NCI-H526 treated with DMSO at 0.1 percent for 48 hours (cell line): ENCODE results near the gene ID4.
"Not testable (repeated sequence)": the region's sequence is repeated elsewhere in the genome, so short reads cannot be mapped to it uniquely, and the experiment has no call there.

ENCODE experiments used
- DNase-seq: peaks from one replicate; lab custom pipeline; 2025; lab: John Stamatoyannopoulos, UW

The ID4 gene

GRCh38 chr6:19833947-19834346, 3.2 kb upstream of the ID4 start:
- DNase-seq: no peak

DNA sequence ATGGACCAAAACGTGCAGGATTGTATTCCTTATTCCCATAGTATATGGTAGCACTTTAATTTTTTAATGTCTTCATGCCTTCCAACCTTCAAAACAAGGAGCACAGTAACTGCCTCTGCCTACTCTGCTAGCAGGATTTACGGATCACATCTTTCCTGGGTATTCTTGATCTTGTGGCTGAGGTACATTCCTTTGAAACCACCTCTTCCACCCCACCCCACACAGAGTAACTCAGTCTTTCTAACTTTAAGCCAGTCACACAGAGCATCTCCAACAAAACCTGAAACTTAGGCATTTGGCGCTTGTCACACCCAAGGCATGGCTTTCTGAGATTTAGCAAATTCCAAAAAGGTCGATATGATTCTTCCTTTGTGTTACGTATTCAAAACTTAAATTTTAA, 2.3 kb upstream of the ID4 start:
- DNase-seq: no peak

- no peak for DNase-seq
Observed at GRCh38 chr6:19835605-19836004, 1.6 kb upstream of the ID4 start.

DNA sequence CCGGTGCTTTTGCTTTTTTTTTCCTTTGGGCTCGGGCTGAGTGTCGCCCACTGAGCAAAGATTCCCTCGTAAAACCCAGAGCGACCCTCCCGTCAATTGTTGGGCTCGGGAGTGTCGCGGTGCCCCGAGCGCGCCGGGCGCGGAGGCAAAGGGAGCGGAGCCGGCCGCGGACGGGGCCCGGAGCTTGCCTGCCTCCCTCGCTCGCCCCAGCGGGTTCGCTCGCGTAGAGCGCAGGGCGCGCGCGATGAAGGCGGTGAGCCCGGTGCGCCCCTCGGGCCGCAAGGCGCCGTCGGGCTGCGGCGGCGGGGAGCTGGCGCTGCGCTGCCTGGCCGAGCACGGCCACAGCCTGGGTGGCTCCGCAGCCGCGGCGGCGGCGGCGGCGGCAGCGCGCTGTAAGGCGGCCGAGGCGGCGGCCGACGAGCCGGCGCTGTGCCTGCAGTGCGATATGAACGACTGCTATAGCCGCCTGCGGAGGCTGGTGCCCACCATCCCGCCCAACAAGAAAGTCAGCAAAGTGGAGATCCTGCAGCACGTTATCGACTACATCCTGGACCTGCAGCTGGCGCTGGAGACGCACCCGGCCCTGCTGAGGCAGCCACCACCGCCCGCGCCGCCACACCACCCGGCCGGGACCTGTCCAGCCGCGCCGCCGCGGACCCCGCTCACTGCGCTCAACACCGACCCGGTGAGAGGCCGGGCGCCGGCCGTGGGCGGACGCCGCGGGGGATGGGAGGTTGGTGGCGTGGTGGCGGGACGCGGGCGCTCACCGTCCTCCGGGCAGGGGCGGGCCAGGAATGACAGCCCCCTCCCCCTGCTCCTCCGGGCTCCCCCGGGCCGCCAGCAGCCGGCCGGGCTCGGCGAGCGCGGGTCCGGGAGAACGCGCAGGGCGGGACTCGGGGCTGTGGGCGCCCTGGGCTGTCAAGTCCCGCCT, 606 bp downstream of the ID4 start:
- peak; percentile 58 for DNase-seq

DNA sequence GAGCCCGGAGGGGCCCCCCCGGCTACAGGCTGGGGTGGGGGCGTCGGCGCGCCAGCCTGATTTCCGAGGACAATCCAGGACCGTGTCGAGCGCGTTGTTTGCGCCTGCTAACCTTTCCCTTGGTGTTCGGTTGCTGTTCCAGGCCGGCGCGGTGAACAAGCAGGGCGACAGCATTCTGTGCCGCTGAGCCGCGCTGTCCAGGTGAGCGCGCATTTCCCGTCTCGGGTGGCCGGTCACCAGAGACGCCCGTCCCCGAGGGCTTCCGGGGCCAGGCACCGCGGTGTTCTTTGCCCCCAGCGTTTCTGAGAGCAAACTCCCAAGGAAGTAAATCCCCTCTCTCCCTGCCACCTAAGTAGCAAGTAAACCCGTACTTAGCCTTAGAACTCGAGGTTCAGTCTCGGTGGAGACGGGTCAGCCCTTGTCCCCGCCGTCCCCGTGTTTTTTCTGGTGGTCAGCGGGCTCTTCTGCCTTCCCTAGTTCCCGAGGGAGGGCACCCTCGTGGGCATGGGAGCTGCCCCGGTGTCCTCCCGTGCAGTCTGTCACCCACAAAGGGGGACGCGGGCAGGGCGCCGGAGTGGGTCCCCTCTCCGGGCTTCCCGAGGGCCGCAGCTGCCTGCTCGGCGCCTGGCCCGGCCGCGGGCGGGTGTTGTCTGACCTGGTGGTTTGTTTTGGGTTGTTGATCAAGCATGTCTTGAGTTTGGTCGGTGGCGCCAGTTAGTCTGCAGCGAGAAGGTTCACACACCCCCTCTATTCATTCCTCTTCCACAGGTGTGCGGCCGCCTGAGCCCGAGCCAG, 1.5 kb downstream of the ID4 start:
- peak; percentile 90 for DNase-seq

GRCh38 chr6:19839237-19839546, 2.0 kb downstream of the ID4 start:
- DNase-seq: no peak

DNA sequence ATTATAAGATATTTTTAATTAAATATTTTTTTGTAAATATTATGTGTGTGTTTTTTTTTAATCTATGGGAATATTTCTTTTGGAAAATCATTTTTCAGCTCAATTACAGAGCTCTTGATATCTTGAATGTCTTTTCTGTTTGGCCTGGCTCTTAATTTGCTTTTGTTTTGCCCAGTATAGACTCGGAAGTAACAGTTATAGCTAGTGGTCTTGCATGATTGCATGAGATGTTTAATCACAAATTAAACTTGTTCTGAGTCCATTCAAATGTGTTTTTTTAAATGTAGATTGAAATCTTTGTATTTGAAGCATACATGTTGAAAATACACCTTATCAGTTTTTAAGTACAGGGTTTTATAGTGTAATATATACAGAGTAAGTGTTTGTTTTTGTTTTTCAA, 2.6 kb downstream of the ID4 start:
- no peak for DNase-seq

DNA sequence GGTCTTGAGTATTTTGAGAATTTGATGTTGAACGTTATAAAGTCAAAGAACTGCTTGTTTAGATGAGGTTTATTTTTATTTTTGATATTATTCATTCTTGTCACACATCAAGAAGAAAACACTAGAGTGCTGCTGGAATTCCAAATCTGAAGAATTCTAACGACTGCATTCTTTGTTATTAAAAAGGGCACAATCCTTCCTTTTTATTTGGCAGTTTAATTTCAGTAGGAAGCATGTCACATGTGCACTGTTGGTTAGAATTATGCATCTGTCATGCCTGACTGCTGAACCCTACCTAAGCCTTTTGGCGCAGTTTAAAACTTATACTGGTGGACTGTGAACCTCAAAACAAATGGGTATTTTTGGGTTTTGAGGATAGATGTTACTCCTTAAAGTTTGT, 4.0 kb downstream of the ID4 start:
- no peak for DNase-seq

DNA sequence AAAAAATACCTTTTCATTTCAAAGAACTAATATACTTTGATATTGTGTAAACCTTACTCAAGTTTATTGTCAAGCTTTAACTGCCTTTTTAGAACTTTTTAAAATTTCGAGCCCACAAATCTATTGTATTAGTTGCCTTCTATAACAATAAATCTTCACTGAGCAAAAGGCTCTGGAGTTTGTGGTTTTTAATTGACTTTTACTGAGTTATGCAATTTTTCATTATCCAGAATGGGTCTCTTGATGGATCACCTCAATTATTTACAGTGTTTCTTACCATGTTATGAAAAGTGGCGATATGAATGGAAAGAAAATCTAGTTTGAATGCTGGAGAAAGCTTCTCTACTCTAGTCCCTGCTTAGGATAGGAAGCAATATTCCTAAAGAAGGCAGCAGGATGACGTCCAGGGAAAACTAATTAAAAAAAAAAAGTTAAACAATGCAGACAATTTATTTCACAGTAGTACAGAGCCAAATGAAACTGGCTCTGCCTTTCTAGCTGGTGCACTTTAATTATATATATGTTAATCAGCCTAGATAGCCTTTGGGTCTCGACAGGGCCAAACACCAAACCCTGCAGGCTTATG, 5.0 kb downstream of the ID4 start:
- DNase-seq: no peak

DNA sequence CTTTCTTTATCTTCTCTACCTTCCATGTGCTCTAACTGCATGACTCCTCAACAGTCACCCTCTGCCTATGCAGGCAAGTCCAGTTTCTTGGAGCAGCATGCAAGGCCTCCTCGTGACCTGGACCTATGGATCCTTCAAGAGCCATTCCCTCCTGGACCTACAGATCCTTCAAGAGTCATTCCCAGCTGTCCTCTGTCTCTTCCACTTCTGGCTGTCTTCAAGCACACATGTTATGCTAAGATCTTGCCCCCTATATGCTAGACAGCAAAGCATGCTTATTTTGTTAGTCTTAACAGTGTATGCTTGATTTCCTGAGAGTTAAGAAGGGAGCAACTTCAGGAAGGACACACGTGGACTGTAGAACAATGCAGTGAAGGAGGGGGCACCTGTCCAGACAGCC, 7.5 kb downstream of the ID4 start:
- no peak for DNase-seq

DNA sequence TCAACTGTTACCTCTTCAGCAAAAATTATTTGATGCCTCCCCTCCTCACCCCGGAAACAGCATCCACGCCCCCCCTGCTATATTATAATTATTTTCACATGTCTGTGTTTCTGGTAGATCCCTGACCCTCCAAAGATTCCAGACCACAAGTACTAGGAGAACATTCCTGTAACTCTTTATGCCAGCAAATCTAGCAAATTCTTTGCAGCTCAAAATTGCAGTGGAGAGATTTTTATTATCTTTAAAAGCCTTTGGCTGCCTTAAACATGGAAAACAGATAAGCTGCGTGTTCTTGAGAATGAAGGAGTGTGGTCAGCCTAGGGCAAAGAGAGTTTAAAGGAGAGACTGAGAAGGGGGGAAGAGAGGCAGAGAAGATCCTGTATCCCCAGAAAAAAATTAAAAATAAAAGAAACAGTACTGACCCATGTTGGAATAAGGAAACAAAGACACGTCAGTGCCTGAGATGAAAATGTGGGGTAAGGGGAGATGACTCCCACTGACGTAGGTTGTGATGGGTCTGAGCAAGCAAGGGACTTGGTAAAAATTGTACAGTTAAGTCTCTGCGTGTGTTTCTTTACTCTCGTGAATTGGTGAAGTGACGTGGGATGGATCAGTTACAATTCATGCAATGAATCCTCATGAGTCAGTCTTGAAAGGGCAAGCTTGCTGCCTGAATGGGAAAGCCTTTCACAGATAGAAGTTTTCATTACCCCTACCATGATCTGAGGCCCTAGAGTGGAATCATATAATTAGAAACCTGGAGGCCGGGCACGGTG, 8.3 kb downstream of the ID4 start:
- DNase-seq: no peak

DNA sequence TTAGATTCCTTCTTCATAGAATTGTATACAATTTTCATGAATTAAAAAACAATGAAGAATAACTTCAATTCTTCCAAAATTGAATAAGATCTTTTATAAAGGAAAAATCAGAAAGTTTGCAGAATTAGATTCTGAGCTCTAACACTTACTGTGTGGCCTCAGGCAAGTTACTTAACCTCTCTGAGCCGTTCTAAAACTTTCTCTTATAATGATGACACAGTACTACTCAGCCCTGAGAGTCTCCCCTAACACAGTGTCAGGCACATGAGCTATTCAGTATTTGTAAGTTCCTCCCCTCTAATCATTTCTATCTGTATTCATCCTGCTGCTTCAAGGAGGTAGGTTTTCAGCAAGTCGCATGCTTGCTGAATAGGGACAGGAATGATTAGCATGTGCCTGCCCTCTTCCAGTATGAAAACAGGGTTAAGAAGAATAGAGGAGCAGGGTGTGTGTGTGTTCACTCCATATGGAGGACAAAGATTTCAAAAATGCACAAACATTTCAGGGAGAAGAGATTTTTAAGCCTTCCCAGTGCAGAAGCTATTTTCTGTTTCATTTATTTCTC, 11.4 kb downstream of the ID4 start:
- DNase-seq: no peak

DNA sequence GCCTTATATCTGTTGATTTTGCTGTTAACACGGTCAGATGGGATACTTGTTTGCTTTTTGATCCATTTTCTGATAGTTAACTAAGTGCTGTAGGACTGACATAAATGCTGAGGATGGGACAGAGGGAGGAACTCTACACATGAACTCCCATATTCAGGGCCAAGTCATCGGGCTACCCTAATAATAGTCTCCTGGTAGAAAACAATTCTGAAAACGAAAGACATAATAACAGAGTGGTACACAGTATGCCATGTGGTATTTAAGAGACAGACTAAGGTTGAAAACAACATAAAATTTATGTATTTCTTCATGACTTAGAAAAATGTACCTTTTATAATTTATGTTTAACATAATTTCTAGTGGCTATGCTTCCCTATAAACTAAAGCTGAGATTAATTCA, 12.0 kb downstream of the ID4 start:
- DNase-seq: no peak

DNA sequence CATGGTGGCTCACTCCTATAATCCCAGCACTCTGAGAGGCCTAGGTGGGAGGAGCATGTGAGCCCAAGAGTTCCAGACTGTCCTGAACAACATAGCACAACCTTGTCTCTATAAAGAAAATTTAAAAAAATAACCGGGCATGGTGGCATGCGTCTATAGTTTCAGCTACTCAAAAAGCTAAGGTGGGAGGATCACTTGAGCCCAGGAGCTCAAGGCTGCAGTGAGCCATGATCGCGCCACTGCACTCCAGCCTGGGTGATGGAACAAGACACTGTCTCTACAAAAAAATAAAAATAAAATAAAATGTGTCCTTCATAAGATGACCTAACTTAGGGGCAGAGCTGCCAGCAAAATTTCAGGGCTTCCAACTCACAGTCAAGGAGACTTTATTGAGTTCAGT, 12.6 kb downstream of the ID4 start:
- DNase-seq: no peak

- peak; percentile 68 for DNase-seq
Observed at GRCh38 chr6:19851241-19852089, 14.3 kb downstream of the ID4 start.

GRCh38 chr6:19852090-19852457, 14.9 kb downstream of the ID4 start:
- DNase-seq: no peak

DNA sequence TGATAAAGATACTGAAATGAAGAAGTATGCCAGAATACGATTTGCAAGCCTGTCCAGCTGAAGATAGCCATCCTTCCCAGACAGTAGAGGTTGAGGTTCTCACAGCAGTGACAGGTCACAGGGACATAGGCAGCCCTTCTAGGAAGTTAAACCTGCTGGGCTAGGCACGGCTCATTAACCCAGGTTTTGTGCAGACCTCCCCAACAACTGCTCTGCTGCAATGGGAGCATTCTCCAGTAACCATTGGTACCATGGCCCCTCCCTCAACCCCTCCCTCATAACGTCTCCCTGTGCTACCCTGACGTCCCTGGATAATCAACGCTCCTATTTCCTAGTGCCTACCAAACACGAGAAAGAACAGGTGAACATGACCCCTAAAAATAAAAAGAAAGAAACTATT, 15.8 kb downstream of the ID4 start:
- no peak for DNase-seq

- not testable (repeated sequence) for DNase-seq
Observed at GRCh38 chr6:19854421-19855015, 17.3 kb downstream of the ID4 start.

GRCh38 chr6:19855536-19855935, 18.4 kb downstream of the ID4 start:
- DNase-seq: no peak

GRCh38 chr6:19857139-19857538, 20.0 kb downstream of the ID4 start:
- no peak for DNase-seq

GRCh38 chr6:19857703-19858102, 20.5 kb downstream of the ID4 start:
- DNase-seq: no peak
